C4-2B (cell line): Measurements from ENCODE around the gene PLXNA1.

Experiments used
- H3K27ac ChIP-seq: fragments of 450-650 bp; 2 replicates; pipeline ENCODE4 v1.5.1; 2017
- CTCF ChIP-seq: fragments of 450-650 bp; conservative IDR thresholded peaks from 2 replicates; pipeline ENCODE4 v1.5.1; 2017; ENCODE audit warnings: mild to moderate bottlenecking
- ZFX ChIP-seq: fragments of 450-650 bp; IDR thresholded peaks from 2 replicates; pipeline ENCODE4 v1.6.1; 2017

PLXNA1 gene

DNA sequence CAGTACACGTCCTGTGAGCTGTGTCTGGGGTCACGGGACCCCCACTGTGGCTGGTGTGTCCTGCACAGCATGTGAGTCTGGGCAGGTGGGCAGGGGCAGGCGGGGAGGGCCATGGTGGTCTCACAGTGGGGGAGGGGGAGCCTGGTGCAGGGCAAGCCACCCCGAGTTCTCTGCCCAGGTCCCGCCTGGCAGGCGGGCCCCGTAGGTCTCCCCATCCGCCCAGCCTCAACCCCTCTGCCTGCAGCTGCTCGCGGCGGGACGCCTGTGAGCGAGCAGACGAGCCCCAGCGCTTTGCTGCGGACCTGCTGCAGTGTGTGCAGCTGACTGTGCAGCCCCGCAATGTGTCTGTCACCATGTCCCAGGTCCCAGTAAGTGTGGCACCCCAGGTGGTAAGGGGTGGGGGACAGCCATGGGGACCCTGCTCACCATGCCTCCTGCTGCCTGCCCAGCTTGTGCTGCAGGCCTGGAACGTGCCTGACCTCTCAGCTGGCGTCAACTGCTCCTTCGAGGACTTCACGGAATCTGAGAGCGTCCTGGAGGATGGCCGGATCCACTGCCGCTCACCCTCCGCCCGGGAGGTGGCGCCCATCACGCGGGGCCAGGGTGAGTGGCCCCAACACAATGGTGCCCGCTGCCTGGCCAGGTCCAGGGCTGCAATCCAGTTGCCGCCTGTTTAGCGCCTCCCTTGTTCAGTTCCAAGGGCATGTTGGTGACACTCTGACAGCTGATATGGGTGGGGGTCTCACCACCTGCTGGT lies 21.9 kb downstream of the PLXNA1 start:
- TF ChIP-seq ZFX (no peak), CTCF (no peak)
- no peak overlapping the region for H3K27ac ChIP-seq

- no peak overlapping the region for H3K27ac ChIP-seq
- no peak for TF ChIP-seq CTCF
- no peak for TF ChIP-seq ZFX
Measured at GRCh38 chr3:127005864-127006500, 23.1 kb downstream of the PLXNA1 start.

DNA sequence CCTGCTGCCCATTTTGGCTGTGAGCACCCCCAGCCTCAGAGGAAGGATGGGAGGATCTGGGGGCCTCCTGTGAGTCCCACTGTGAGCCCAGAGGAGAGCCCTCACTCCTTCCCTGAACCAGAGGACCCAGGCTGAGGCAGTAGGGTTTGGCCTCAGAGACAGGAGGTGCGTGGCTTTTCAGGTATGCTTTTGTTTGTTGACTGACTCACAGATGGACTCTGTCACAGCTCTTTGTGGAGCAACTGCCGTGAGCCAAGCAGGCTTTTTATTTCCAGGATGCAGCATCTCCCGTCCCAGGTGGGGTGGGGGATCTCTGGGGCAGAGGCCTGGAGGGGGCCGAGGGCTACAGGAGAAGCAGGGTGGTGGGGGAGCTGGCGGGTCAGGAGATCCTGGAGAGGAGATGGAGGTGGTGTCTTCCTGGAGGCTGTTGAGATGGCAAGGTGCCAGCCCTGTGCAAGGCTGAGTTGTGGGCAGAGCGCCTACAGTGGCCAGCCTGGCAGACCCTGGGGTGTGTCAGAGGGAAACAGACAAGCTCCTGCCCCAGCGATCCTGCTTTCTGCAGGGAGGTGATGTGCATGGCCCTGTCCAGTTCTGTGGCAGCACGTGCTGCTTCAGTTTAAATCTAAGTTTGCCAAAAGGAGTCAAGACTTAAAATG lies 24.0 kb downstream of the PLXNA1 start:
- H3K27ac ChIP-seq, result no peak overlapping the region
- no peak for TF ChIP-seq ZFX
- TF ChIP-seq CTCF, result no peak

DNA sequence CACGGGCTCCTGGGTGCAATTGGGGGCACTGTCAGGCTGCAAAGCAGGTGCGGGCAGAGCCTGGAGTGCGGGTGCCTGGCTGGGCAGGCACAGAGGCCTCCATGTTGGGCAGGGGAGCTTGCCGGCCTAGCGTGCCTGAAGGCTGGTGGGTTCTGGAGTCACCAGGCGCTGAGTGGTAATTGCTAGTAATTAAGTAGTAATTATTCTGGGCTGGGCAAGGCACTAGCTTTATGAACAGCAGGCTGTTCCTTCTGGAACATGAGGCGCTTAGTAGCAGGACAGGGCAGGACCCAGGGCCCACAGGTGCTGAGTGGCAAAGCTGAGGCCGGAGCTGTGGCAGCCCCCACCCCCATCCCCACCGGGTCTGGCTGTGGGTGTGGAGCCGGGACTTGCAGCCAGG lies 25.3 kb downstream of the PLXNA1 start:
- H3K27ac ChIP-seq, result no peak overlapping the region
- TF ChIP-seq CTCF, result no peak
- TF ChIP-seq ZFX, result no peak

DNA sequence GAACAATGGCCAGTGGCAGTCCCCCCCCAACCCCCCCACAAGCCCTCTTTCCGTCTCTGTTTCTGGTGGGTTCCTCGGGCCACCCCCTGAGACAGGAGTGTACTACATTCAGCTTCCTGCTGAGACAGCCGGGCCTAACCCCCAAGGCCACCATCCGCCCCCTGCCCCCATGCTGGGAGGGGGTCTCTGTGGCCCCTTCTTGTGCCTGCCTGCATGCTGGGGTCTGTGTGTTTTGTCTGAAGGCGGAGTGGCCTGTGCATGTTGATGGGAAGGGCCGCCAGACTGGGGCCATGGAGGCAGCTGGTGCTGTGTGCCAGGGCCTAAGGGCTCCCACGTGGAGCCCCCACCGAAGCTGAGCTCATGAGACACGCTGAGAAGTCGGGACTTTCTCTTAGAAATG lies 26.6 kb downstream of the PLXNA1 start:
- no peak overlapping the region for H3K27ac ChIP-seq
- TF ChIP-seq CTCF, result no peak
- no peak for TF ChIP-seq ZFX

DNA sequence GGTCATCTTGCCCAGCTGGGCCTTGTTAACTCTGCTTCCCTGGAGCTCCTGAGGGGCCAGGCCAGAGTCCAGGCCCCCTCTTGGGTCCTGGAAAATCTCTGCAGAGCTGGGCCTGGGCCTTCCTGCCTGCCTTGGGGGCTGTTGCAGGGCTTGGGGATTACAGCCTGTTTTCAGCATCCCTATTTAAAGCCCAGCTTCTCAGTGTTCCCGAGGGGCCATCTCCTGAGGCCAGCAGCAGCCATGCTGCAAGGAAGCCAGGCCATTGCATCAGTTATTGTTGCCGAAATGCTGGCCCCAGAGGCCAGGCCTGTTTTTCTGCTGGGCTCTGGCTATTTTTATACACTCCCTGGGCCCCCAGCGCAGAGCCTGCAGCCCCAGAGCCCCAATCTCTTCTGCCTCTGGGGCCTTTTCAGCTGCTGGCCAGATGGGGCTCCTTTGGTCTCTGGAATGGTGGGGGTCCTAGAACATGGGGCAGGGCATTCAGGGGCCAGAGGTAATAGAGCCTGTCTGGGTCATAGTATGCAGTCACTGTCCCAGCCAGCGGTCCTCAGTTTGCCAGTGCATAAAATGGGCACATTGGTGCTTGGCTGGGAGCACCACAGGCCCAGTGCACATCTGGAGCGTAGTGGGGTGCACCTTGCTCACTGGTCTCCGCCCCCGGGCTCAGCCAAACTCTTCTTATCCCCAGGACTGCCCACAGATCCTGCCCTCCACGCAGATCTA lies 28.5 kb downstream of the PLXNA1 start:
- no peak for TF ChIP-seq CTCF
- TF ChIP-seq ZFX, result no peak
- H3K27ac ChIP-seq, result no peak overlapping the region; the same call in 1 of the 2 replicates

- no peak overlapping the region for H3K27ac ChIP-seq
- TF ChIP-seq CTCF (no peak), ZFX (no peak)
Measured at GRCh38 chr3:127012091-127012490, 29.2 kb downstream of the PLXNA1 start.
